SK-N-SH (cell line): ENCODE results near the gene PIK3R2. TPM values are rescaled to one million over a fixed set of nuclear protein-coding genes. Genes with fewer than 3 reads are reported as not detected.

ENCODE experiments used
- CTCF ChIA-PET: fragments of 300-600, 350-600 bp; formaldehyde crosslinking; extraction: SDS; loops from one replicate; lab custom pipeline; 2021; lab: Yijun Ruan, JAX
- POLR2A ChIA-PET: fragments of 350-600 bp; sonication (Branson Sonifier 250); formaldehyde crosslinking; extraction: SDS; loops from one replicate; lab custom pipeline; 2020; ENCODE audit warnings: antibody characterized with exemption, inconsistent platforms; lab: Yijun Ruan, JAX
- DNase-seq: peaks from one replicate; pipeline ENCODE4 v3.0.0; 2012
- H2AFZ ChIP-seq: fragments of 200-600 bp; sonication (generic); 2 replicates; pipeline ENCODE4 v1.8.1; 2016; ENCODE audit warnings: antibody characterized with exemption, mild to moderate bottlenecking, low read depth
- H3F3A ChIP-seq: fragments of 200-600 bp; sonication (generic); replicated peaks from 2 replicates; pipeline ENCODE3; 2016; ENCODE audit warnings: antibody characterized with exemption, mild to moderate bottlenecking; ENCODE audit not compliant: insufficient read depth
- H3K27ac ChIP-seq, 2 experiments: fragments of 200-500 bp in 1 of 2; fragments of 200-600 bp in 1 of 2; sonication (Bioruptor generic) in 1 of 2; sonication (generic), shearing (Covaris generic) in 1 of 2; 2 replicates each; pipeline versions ENCODE4 v1.5.1 to v1.6.1; 2014 to 2016; ENCODE audit warnings: low read depth in 2 of 2, inconsistent platforms in 1 of 2, low read length in 1 of 2, mild to moderate bottlenecking in 1 of 2, mixed read lengths in 1 of 2
- H3K27me3 ChIP-seq: fragments of 200-600 bp; sonication (generic), shearing (Covaris generic); 2 replicates; pipeline ENCODE4 v1.6.1; 2016; ENCODE audit warnings: mixed run types; ENCODE audit not compliant: insufficient read depth
- H3K36me3 ChIP-seq, 2 experiments: fragments of 200-500 bp in 1 of 2; fragments of 200-600 bp in 1 of 2; sonication (Bioruptor generic) in 1 of 2; sonication (generic) in 1 of 2; replicated peaks in 1 of 2; 2 replicates each; pipeline versions ENCODE3 to v1.5.1; 2014 to 2016; ENCODE audit warnings: low read length in 1 of 2, mild to moderate bottlenecking in 1 of 2; ENCODE audit not compliant: insufficient read depth in 2 of 2, control insufficient read depth in 1 of 2
- H3K4me1 ChIP-seq, 2 experiments: fragments of 200-500 bp in 1 of 2; fragments of 200-600 bp in 1 of 2; sonication (Bioruptor generic) in 1 of 2; sonication (generic), shearing (Covaris generic) in 1 of 2; 2 replicates each; pipeline versions ENCODE4 v1.5.1 to v1.6.1; 2014 to 2016; ENCODE audit warnings: low read depth in 1 of 2, low read length in 1 of 2, mixed run types in 1 of 2; ENCODE audit not compliant: insufficient read depth in 2 of 2, control insufficient read depth in 1 of 2
- H3K4me2 ChIP-seq: fragments of 200-600 bp; sonication (generic), shearing (Covaris generic); 2 replicates; pipeline ENCODE4 v1.6.1; 2017; ENCODE audit warnings: mixed run types
- H3K4me3 ChIP-seq, 2 experiments: fragments of 200-500 bp in 1 of 2; fragments of 200-600 bp in 1 of 2; sonication (Bioruptor generic) in 1 of 2; sonication (generic), shearing (Covaris generic) in 1 of 2; 2 replicates each; pipeline versions ENCODE4 v1.5.1 to v1.8.1; 2014 to 2016; ENCODE audit warnings: low read depth in 2 of 2, inconsistent platforms in 1 of 2, low read length in 1 of 2, mild to moderate bottlenecking in 1 of 2, mixed read lengths in 1 of 2, moderate library complexity in 1 of 2
- H3K79me2 ChIP-seq: fragments of 200-600 bp; sonication (generic); 2 replicates; pipeline ENCODE4 v1.8.1; 2017; ENCODE audit warnings: mild to moderate bottlenecking; ENCODE audit not compliant: insufficient read depth
- H3K9ac ChIP-seq: fragments of 200-600 bp; sonication (generic); 2 replicates; pipeline ENCODE4 v1.6.1; 2017; ENCODE audit warnings: mixed run types
- H3K9me2 ChIP-seq: fragments of 200-600 bp; sonication (generic); 2 replicates; pipeline ENCODE4 v1.6.1; 2017; ENCODE audit warnings: mixed run types
- H3K9me3 ChIP-seq: fragments of 200-600 bp; sonication (generic); 2 replicates; pipeline ENCODE4 v1.6.1; 2017; ENCODE audit warnings: mixed run types, mild to moderate bottlenecking, moderate library complexity
- H4K20me1 ChIP-seq: fragments of 200-600 bp; sonication (generic); 2 replicates; pipeline ENCODE4 v1.6.1; 2017; ENCODE audit warnings: mild to moderate bottlenecking, mixed run types; ENCODE audit not compliant: insufficient read depth
- CHD2 ChIP-seq: fragments of 150-350 bp; IDR thresholded peaks from 2 replicates; pipeline ENCODE4 v1.6.1; 2018; ENCODE audit warnings: low read length; ENCODE audit not compliant: partially characterized antibody
- ELF1 ChIP-seq: IDR thresholded peaks from 2 replicates; pipeline ENCODE4 v1.4.0; 2012
- FOSL2 ChIP-seq: IDR thresholded peaks from 2 replicates; pipeline ENCODE4 v1.4.0; 2012; ENCODE audit warnings: low read depth, mild to moderate bottlenecking, moderate library complexity, borderline replicate concordance
- FOXJ3 ChIP-seq: sonication (generic); formaldehyde crosslinking; IDR thresholded peaks from 2 replicates; pipeline ENCODE4 v1.5.1; 2020; ENCODE audit warnings: mild to moderate bottlenecking, missing genetic modification reagents
- FOXM1 ChIP-seq: IDR thresholded peaks from 2 replicates; pipeline ENCODE4 v1.4.0; 2012; ENCODE audit warnings: low read depth, mild to moderate bottlenecking
- GABPA ChIP-seq: IDR thresholded peaks from 2 replicates; pipeline ENCODE4 v1.4.0; 2012; ENCODE audit warnings: low read depth, mild to moderate bottlenecking
- JUND ChIP-seq: IDR thresholded peaks from 2 replicates; pipeline ENCODE4 v1.4.0; 2012
- MAX ChIP-seq: IDR thresholded peaks from 2 replicates; pipeline ENCODE4 v1.4.0; 2012; ENCODE audit warnings: low read depth
- NFIC ChIP-seq: IDR thresholded peaks from 2 replicates; pipeline ENCODE4 v1.4.0; 2012; ENCODE audit warnings: borderline replicate concordance
- POLR2AphosphoS5 ChIP-seq: IDR thresholded peaks from 2 replicates; pipeline ENCODE4 v1.6.1; 2012; ENCODE audit warnings: low read depth, low read length
- RFX5 ChIP-seq: IDR thresholded peaks from 2 replicates; pipeline ENCODE4 v1.6.1; 2012; ENCODE audit warnings: mild to moderate bottlenecking, improper control_type of control experiment, low read length
- SIN3A ChIP-seq: IDR thresholded peaks from 2 replicates; pipeline ENCODE4 v1.6.1; 2012; ENCODE audit warnings: low read depth, mild to moderate bottlenecking, low read length, moderate library complexity, borderline replicate concordance
- SMC3 ChIP-seq: IDR thresholded peaks from 2 replicates; pipeline ENCODE4 v1.6.1; 2012; ENCODE audit warnings: low read depth, low read length, improper control_type of control experiment
- TCF12 ChIP-seq: IDR thresholded peaks from 2 replicates; pipeline ENCODE4 v1.4.0; 2012
- TEAD4 ChIP-seq: IDR thresholded peaks from 2 replicates; pipeline ENCODE4 v1.4.0; 2012; ENCODE audit warnings: mild to moderate bottlenecking, borderline replicate concordance; ENCODE audit not compliant: insufficient read depth
- USF1 ChIP-seq: IDR thresholded peaks from 2 replicates; pipeline ENCODE4 v1.4.0; 2012; ENCODE audit warnings: low read depth, borderline replicate concordance
- YY1 ChIP-seq: IDR thresholded peaks from 2 replicates; pipeline ENCODE4 v1.4.0; 2012; ENCODE audit warnings: low read depth, mild to moderate bottlenecking
- ZBTB33 ChIP-seq: IDR thresholded peaks from 2 replicates; pipeline ENCODE4 v1.4.0; 2012; ENCODE audit warnings: low read depth, borderline replicate concordance
- whole genome bisulfite sequencing: methylation state at CpG from one replicate; pipeline ENCODE4 v1.1.6; 2017; ENCODE audit warnings: low lambda C conversion rate; 5-methylcytosine and 5-hydroxymethylcytosine counted together
- polyA plus RNA-seq, 3 experiments: library from polyadenylated mRNA; depleted of rRNA; stranded (reverse); fragments of >200 nt; gene quantifications; 2 replicates each; pipeline ENCODE4 v1.2.3, GENCODE V29; 2012
- TF ChIP-seq, protein P1 (sequence below): fragments of 150-350 bp; IDR thresholded peaks from 2 replicates; pipeline ENCODE4 v1.6.1; 2016; ENCODE audit warnings: mild to moderate bottlenecking, low read depth, low read length

The PIK3R2 gene
- polyA plus RNA-seq, 1 of the 3 experiments (the other 2 are of a cell fraction) = 36.6 TPM

DNA sequence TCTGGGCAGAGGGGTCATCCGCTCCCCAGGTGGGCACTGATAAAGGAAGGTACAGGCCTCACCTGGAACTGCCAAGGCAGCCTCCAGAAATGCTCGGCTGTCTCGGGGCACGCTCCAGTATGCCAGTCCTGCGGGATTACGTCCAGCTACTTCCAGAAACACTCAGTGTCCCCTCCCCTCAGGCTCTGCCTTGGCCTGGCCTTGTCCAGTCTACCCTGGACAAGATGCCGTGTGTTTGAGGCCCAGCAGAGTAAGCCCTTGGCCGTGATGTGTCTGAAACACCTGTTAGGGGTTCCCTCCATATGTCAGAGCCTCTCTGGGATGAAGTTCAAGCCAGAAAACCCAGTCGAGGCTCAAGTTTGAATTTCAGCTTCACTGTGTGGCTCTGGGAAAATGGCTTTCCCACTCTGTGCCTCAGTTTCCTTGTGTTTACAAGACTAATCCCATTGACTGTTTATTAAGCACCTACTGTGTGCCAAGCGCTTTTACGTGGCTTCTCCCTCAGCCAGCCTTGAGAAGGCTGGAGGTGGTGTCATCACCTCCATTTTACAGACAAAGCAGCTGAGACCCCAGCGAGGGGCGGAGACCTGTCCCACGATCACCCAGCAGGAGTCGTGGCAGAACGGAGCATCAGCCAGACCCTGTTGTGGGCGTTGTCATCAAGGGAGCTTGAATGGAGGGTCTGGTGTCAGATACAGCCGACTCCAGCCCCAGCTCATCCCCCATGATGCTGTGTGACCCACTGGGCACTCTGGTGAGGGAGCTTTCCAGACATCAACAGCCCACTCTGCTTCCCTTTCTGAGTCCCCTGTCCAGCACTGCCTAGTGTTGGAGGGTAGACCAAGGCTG, 2.0 kb upstream of the PIK3R2 start:
- POLR2A ChIA-PET = interaction anchor here (2.1 kb wide), 1 partner anchor 9 kb away, joined by 6 read pairs; no protein-coding TSS in a partner anchor
- CTCF ChIA-PET = interaction anchor here (0.6 to 2.6 kb wide), 14 partner anchors 9 to 237 kb away, joined by 3 to 18 read pairs (median 4); no protein-coding TSS in a partner anchor
- peak overlapping the region; percentile 98 to 99 for H3K27ac ChIP-seq

More for the DNA sequence above, 2.0 kb upstream of the PIK3R2 start:
- H3K4me3 ChIP-seq = no peak overlapping the region
- 89% methylated on average over 13 of the region's 18 CpGs for WGBS
- no peak overlapping the region; the same call in 1 of the 2 replicates for H3K4me2 ChIP-seq
- H3K4me1 ChIP-seq = peaks cover 0 to 25% of the 10 kb centered on the region in 2 experiments; a peak in 1 of 4 replicates
- peak overlapping the region; percentile 94; the same call in 1 of the 2 replicates for H3K9ac ChIP-seq
- H3F3A ChIP-seq = peaks cover 10% of the 10 kb centered on the region
- no peak for DNase-seq
- TF ChIP-seq CHD2 = no peak
- no peak for TF ChIP-seq USF1
- TF ChIP-seq FOSL2 = no peak
- no peak for TF ChIP-seq GABPA
- no peak for TF ChIP-seq FOXJ3 (CRISPR knock-in tag)
- TF ChIP-seq TCF12 = no peak
- no peak for TF ChIP-seq JUND
- no peak for TF ChIP-seq YY1
- TF ChIP-seq, protein P1, sequence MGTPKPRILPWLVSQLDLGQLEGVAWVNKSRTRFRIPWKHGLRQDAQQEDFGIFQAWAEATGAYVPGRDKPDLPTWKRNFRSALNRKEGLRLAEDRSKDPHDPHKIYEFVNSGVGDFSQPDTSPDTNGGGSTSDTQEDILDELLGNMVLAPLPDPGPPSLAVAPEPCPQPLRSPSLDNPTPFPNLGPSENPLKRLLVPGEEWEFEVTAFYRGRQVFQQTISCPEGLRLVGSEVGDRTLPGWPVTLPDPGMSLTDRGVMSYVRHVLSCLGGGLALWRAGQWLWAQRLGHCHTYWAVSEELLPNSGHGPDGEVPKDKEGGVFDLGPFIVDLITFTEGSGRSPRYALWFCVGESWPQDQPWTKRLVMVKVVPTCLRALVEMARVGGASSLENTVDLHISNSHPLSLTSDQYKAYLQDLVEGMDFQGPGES = no peak
- TF ChIP-seq POLR2AphosphoS5 = no peak
- no peak for TF ChIP-seq RFX5
- TF ChIP-seq NFIC = no peak
- no peak for TF ChIP-seq ELF1
- no peak for TF ChIP-seq SMC3
- TF ChIP-seq ZBTB33 = no peak
- no peak for TF ChIP-seq SIN3A
- TF ChIP-seq TEAD4 = no peak
- no peak for TF ChIP-seq MAX
- TF ChIP-seq FOXM1 = no peak
- no peaks in the 10 kb centered on the region for H3K9me3 ChIP-seq
- H3K36me3 ChIP-seq = peaks cover 0 to 12% of the 10 kb centered on the region in 2 experiments
- no peaks in the 10 kb centered on the region for H3K9me2 ChIP-seq
- no peak overlapping the region for H2AFZ ChIP-seq
- H4K20me1 ChIP-seq = peaks cover 5% of the 10 kb centered on the region; the same call in 1 of the 2 replicates
- peaks cover 29% of the 10 kb centered on the region for H3K79me2 ChIP-seq
- H3K27me3 ChIP-seq = no peaks in the 10 kb centered on the region
